ENCODE results near the gene FHOD3. TPM values are rescaled to one million over a fixed set of nuclear protein-coding genes. Genes with fewer than 3 reads are reported as not detected.

The FHOD3 gene
- total RNA-seq, 1 experiment from 2014 or later, result 5.0 TPM

DNA sequence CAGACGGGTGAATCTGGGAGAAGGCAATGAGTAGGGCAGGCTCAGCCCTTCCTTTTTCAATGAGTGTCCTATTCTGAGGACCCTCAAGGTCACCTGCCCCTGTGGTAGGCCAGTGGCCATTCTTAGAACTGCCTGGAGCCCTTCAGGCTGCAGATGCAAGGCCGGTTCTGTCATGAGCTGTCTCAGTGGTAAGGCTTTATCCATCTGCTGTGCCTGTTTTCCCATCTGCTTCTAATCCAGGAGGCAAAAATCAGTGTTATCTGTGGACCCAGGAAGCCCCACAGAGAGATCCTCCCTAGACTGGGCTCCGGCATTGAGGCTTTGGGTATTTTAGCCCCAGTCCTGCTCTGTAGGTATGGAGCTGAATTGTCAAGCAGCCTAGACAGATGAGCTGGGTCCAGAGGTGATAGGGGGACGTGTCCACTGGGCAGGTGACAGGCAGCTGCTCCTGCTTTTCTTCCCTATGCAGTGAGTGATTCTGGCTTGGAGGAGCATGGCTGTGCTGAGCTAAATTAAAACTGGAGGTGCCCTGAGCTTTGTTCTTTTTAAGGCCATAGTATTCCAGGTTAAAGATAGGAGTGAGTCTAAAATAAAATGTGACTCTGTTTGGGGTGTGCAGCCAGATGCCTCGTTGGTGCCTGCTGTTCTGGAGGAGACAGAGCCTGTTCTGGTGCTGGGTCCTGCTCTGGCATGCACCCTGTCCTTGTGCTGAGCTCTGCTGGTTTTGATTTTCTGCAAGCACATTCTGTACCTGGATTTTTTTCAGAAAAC, 92.5 kb downstream of the FHOD3 start:
- no peak overlapping the region for H3K4me3 Mint-ChIP-seq (ENCODE audit: unreplicated experiment)
- TF ChIP-seq, protein P1, sequence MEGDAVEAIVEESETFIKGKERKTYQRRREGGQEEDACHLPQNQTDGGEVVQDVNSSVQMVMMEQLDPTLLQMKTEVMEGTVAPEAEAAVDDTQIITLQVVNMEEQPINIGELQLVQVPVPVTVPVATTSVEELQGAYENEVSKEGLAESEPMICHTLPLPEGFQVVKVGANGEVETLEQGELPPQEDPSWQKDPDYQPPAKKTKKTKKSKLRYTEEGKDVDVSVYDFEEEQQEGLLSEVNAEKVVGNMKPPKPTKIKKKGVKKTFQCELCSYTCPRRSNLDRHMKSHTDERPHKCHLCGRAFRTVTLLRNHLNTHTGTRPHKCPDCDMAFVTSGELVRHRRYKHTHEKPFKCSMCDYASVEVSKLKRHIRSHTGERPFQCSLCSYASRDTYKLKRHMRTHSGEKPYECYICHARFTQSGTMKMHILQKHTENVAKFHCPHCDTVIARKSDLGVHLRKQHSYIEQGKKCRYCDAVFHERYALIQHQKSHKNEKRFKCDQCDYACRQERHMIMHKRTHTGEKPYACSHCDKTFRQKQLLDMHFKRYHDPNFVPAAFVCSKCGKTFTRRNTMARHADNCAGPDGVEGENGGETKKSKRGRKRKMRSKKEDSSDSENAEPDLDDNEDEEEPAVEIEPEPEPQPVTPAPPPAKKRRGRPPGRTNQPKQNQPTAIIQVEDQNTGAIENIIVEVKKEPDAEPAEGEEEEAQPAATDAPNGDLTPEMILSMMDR (IDR thresholded peaks at IDR 0.05; ENCODE audit: unreplicated experiment), result no peak
- H3K4me1 Mint-ChIP-seq (ENCODE audit: insufficient read depth, unreplicated experiment), result peaks cover 6% of the 10 kb centered on the region
- H3K27me3 Mint-ChIP-seq (ENCODE audit: insufficient read depth, unreplicated experiment), result no peaks in the 10 kb centered on the region
- intact Hi-C loops (cut with micrococcal nuclease), result no loop called here
- ChIA-PET POLR2A (no interaction called here), CTCF (no interaction called here)
- DNase-seq (ENCODE audit: unreplicated experiment), result no peak
- H3K36me3 Mint-ChIP-seq (ENCODE audit: insufficient read depth, unreplicated experiment), result no peaks in the 10 kb centered on the region
- BruUV-seq (replicated peaks), result no TSS peak
- no peak overlapping the region for H3K27ac Mint-ChIP-seq (ENCODE audit: low read depth, unreplicated experiment)
- peaks cover 14% of the 10 kb centered on the region for H3K9me3 Mint-ChIP-seq (ENCODE audit: unreplicated experiment)

DNA sequence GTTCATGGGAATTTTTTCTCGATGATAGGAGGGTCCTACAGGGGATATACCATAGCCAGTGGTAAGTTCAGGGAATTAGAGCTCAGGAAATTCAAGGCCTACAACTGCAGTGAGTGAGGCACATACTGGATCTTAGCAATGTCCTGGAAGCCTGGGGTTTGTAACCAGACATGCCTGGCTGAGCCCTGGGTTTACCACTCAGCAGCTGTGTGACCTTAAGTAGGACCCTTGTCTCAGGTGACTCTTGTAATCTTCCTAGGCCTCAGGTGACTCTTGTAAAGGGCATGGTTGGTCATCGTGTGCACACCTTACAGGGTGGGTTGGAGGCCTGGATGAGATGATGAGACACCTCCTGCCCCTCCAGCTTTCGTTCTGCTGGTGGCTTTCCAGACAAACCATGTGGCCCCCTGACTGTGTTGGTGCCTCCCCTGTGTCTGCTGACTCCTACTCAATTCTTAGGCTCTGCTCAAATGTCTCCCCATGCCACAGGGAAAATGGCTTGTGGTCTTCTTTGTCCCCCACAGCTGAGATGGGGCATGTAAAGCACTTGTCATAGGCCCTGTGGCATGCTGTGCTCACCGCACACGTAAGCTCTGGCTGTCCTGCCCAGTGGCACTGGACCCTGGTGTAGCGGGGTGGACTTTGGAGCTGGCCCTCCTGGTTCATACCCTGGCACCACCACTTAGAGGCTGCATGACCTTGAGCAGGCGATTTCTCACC, 94.1 kb downstream of the FHOD3 start:
- no peak for DNase-seq (ENCODE audit: unreplicated experiment)
- Mint-ChIP-seq H3K9me3 (ENCODE audit: unreplicated experiment) (peaks cover 18% of the 10 kb centered on the region), H3K27me3 (ENCODE audit: insufficient read depth, unreplicated experiment) (no peaks in the 10 kb centered on the region), H3K36me3 (ENCODE audit: insufficient read depth, unreplicated experiment) (no peaks in the 10 kb centered on the region), H3K4me3 (ENCODE audit: unreplicated experiment) (no peak overlapping the region), H3K4me1 (ENCODE audit: insufficient read depth, unreplicated experiment) (peaks cover 1% of the 10 kb centered on the region), H3K27ac (ENCODE audit: low read depth, unreplicated experiment) (no peak overlapping the region)
- POLR2A ChIA-PET, result no interaction called here
- BruUV-seq (replicated peaks), result no TSS peak
- intact Hi-C loops (cut with micrococcal nuclease), result no loop called here
- TF ChIP-seq, protein P1 (IDR thresholded peaks at IDR 0.05; ENCODE audit: unreplicated experiment), result no peak
- CTCF ChIA-PET, result no interaction called here

DNA sequence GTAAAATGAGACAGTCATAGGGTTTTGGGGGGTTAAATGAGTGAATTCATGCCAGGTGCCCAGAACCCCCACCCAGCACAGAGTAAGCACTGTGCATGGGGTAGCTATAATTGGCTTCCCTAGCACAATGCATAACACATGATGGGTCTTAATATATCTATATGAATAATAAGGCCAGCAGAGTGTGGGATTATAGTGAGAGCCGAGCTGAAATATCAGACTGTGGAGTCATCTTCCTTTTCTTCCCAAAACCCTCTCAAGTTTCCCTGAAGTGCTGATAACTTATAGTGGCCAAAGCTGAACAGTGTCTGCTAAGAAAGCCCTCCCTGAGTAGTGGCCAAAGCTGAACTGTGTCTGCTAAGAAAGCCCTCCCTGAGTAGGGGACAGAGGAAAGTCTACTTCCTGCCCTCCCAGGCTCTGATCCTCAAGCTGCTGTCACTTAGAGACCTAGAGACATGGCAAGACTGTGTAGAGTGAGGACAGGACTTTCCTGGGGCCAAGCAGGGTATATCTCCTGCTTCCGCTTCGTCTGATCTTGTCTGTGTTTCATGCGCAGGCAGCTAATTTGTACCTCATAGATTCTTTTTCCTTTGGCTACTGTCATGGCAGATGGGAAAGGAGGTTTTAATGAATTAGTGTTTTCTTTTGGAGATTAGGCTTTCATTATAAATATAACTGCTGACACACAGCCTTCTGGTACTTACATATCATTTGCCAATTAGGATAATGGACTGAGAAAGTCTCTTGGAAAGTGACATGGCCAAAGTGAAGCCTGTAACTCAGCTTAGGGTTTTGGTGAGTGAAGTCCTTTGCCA, 94.9 kb downstream of the FHOD3 start:
- intact Hi-C loops (cut with micrococcal nuclease), result no loop called here
- Mint-ChIP-seq H3K9me3 (ENCODE audit: unreplicated experiment) (peaks cover 18% of the 10 kb centered on the region), H3K4me1 (ENCODE audit: insufficient read depth, unreplicated experiment) (no peaks in the 10 kb centered on the region), H3K27me3 (ENCODE audit: insufficient read depth, unreplicated experiment) (no peaks in the 10 kb centered on the region), H3K36me3 (ENCODE audit: insufficient read depth, unreplicated experiment) (no peaks in the 10 kb centered on the region), H3K27ac (ENCODE audit: low read depth, unreplicated experiment) (no peak overlapping the region), H3K4me3 (ENCODE audit: unreplicated experiment) (no peak overlapping the region)
- CTCF ChIA-PET, result no interaction called here
- no peak for DNase-seq (ENCODE audit: unreplicated experiment)
- no TSS peak for BruUV-seq (replicated peaks)
- POLR2A ChIA-PET, result interaction anchor here (0.6 kb wide), 1 partner anchor 11 kb away, joined by 4 read pairs; no protein-coding TSS in a partner anchor
- TF ChIP-seq, protein P1 (IDR thresholded peaks at IDR 0.05; ENCODE audit: unreplicated experiment), result no peak

DNA sequence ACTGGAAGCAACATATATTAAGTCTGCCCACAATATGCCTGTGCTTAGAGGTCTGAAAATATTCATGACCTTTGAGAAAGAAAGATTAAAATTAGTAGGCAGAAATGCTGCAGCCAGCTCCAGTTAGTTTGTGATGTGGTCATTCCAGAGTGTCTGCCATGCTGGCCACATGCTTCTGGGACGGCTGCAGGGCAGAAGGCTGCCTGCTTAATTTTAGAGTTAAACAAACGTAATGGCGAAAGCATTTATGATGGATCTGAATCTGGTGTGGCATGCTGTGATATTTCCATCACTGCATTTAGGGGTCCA, 95.4 kb downstream of the FHOD3 start:
- intact Hi-C loops (cut with micrococcal nuclease), result no loop called here
- POLR2A ChIA-PET, result interaction anchor here (0.6 kb wide), 1 partner anchor 11 kb away, joined by 4 read pairs; no protein-coding TSS in a partner anchor
- BruUV-seq (replicated peaks), result no TSS peak
- no peaks in the 10 kb centered on the region for H3K4me1 Mint-ChIP-seq (ENCODE audit: insufficient read depth, unreplicated experiment)
- peaks cover 18% of the 10 kb centered on the region for H3K9me3 Mint-ChIP-seq (ENCODE audit: unreplicated experiment)
- H3K36me3 Mint-ChIP-seq (ENCODE audit: insufficient read depth, unreplicated experiment), result no peaks in the 10 kb centered on the region
- CTCF ChIA-PET, result no interaction called here
- no peaks in the 10 kb centered on the region for H3K27me3 Mint-ChIP-seq (ENCODE audit: insufficient read depth, unreplicated experiment)
- no peak overlapping the region for H3K4me3 Mint-ChIP-seq (ENCODE audit: unreplicated experiment)
- TF ChIP-seq, protein P1 (IDR thresholded peaks at IDR 0.05; ENCODE audit: unreplicated experiment), result no peak
- H3K27ac Mint-ChIP-seq (ENCODE audit: low read depth, unreplicated experiment), result no peak overlapping the region
- no peak for DNase-seq (ENCODE audit: unreplicated experiment)
